SK-N-SH (cell line): Measurements from ENCODE around the gene KLHL14.

Experiments
- CHD2 ChIP-seq: fragments of 150-350 bp; IDR thresholded peaks from 2 replicates; pipeline ENCODE4 v1.6.1; 2018; ENCODE audit warnings: low read length; ENCODE audit not compliant: partially characterized antibody
- CTCF ChIP-seq: fragments of 200-600 bp; sonication (generic); IDR thresholded peaks from 2 replicates; pipeline ENCODE4 v1.6.1; 2017; ENCODE audit warnings: antibody characterized with exemption, mild to moderate bottlenecking, moderate library complexity
- EP300 ChIP-seq, 2 experiments: IDR thresholded peaks; 2 replicates each; pipeline versions ENCODE4 v1.4.0 to v1.6.1; 2012; ENCODE audit warnings: borderline replicate concordance in 1 of 2, low read depth in 1 of 2, low read length in 1 of 2
- FOXJ3 ChIP-seq: sonication (generic); formaldehyde crosslinking; IDR thresholded peaks from 2 replicates; pipeline ENCODE4 v1.5.1; 2020; ENCODE audit warnings: mild to moderate bottlenecking, missing genetic modification reagents
- FOXM1 ChIP-seq: IDR thresholded peaks from 2 replicates; pipeline ENCODE4 v1.4.0; 2012; ENCODE audit warnings: low read depth, mild to moderate bottlenecking
- GABPA ChIP-seq: IDR thresholded peaks from 2 replicates; pipeline ENCODE4 v1.4.0; 2012; ENCODE audit warnings: low read depth, mild to moderate bottlenecking
- GATA2 ChIP-seq: sonication (generic); formaldehyde crosslinking; IDR thresholded peaks from 2 replicates; pipeline ENCODE4 v1.5.0; 2020; ENCODE audit warnings: mild to moderate bottlenecking, missing genetic modification reagents
- POLR2AphosphoS5 ChIP-seq: IDR thresholded peaks from 2 replicates; pipeline ENCODE4 v1.6.1; 2012; ENCODE audit warnings: low read depth, low read length
- SIN3A ChIP-seq: IDR thresholded peaks from 2 replicates; pipeline ENCODE4 v1.6.1; 2012; ENCODE audit warnings: low read depth, mild to moderate bottlenecking, low read length, moderate library complexity, borderline replicate concordance
- TEAD4 ChIP-seq: IDR thresholded peaks from 2 replicates; pipeline ENCODE4 v1.4.0; 2012; ENCODE audit warnings: mild to moderate bottlenecking, borderline replicate concordance; ENCODE audit not compliant: insufficient read depth
- YY1 ChIP-seq: IDR thresholded peaks from 2 replicates; pipeline ENCODE4 v1.4.0; 2012; ENCODE audit warnings: low read depth, mild to moderate bottlenecking
- TF ChIP-seq, protein P1 (sequence below): IDR thresholded peaks from 2 replicates; pipeline ENCODE4 v1.6.1; 2012; ENCODE audit warnings: mild to moderate bottlenecking, low read depth, low read length, moderate library complexity

- TF ChIP-seq YY1 (no peak), TEAD4 (no peak), POLR2AphosphoS5 (no peak), FOXM1 (no peak), EP300 (IDR thresholded peaks at IDR 0.05; ENCODE audit: borderline replicate concordance in 1 of 2, low read depth in 1 of 2, low read length in 1 of 2) (no peak), CHD2 (no peak), FOXJ3 (CRISPR knock-in tag) (no peak), GATA2 (CRISPR knock-in tag) (no peak), GABPA (no peak), CTCF (no peak), SIN3A (no peak)
- TF ChIP-seq, protein P1, sequence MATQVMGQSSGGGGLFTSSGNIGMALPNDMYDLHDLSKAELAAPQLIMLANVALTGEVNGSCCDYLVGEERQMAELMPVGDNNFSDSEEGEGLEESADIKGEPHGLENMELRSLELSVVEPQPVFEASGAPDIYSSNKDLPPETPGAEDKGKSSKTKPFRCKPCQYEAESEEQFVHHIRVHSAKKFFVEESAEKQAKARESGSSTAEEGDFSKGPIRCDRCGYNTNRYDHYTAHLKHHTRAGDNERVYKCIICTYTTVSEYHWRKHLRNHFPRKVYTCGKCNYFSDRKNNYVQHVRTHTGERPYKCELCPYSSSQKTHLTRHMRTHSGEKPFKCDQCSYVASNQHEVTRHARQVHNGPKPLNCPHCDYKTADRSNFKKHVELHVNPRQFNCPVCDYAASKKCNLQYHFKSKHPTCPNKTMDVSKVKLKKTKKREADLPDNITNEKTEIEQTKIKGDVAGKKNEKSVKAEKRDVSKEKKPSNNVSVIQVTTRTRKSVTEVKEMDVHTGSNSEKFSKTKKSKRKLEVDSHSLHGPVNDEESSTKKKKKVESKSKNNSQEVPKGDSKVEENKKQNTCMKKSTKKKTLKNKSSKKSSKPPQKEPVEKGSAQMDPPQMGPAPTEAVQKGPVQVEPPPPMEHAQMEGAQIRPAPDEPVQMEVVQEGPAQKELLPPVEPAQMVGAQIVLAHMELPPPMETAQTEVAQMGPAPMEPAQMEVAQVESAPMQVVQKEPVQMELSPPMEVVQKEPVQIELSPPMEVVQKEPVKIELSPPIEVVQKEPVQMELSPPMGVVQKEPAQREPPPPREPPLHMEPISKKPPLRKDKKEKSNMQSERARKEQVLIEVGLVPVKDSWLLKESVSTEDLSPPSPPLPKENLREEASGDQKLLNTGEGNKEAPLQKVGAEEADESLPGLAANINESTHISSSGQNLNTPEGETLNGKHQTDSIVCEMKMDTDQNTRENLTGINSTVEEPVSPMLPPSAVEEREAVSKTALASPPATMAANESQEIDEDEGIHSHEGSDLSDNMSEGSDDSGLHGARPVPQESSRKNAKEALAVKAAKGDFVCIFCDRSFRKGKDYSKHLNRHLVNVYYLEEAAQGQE: no peak
Measured at GRCh38 chr18:32712860-32713259, 60.0 kb downstream of the KLHL14 start.
